B cell (primary cell): ENCODE measurements around the gene XAF1. TPM values are rescaled to one million over a fixed set of nuclear protein-coding genes. Genes with fewer than 3 reads are reported as not detected.

ENCODE experiments used
- ATAC-seq: fragments of 200-7000 bp; cut with Tn5 transposase; one replicate; pipeline ENCODE4 v1.10.0; 2021; ENCODE audit warnings: low read depth, mild to moderate bottlenecking, moderate number of reproducible peaks, moderate library complexity
- CTCF ChIA-PET: fragments of 350-600 bp; sonication (Branson Sonifier 250); formaldehyde crosslinking; loops from one replicate; lab custom pipeline; 2021; ENCODE audit warnings: antibody characterized with exemption, inconsistent platforms; lab: Charles Lee
- POLR2A ChIA-PET: fragments of 350-600 bp; sonication (Branson Sonifier 250); formaldehyde crosslinking; loops from one replicate; lab custom pipeline; 2021; ENCODE audit warnings: antibody characterized with exemption; lab: Charles Lee
- DNase-seq: peaks from one replicate; pipeline ENCODE4 v3.0.0; 2013
- H2AFZ ChIP-seq: 2 replicates; pipeline ENCODE4 v1.6.1; 2012; ENCODE audit warnings: mild to moderate bottlenecking, low read depth, low read length; ENCODE audit not compliant: insufficient read depth, poor library complexity, severe bottlenecking
- H3K27ac ChIP-seq, 2 donors: 1 replicate in 1 of 2; 2 replicates in 1 of 2; pipeline ENCODE4 v1.5.1; 2012 to 2013; ENCODE audit warnings: low read length in 2 of 2, mild to moderate bottlenecking in 2 of 2, moderate library complexity in 1 of 2
- H3K27me3 ChIP-seq, 4 experiments: fragments of 200-600 bp in 1 of 4; sonication (generic) in 1 of 4; replicated peaks in 1 of 4; 1 replicate in 2 of 4; 2 replicates in 2 of 4; pipeline versions ENCODE4 v1.6.1 to v1.7.0; 2013 to 2016; ENCODE audit warnings: low read length in 3 of 4, mild to moderate bottlenecking in 2 of 4, mixed read lengths in 1 of 4, moderate library complexity in 1 of 4; ENCODE audit not compliant: insufficient read depth in 4 of 4, control insufficient read depth in 3 of 4; ENCODE audit errors: control extremely low read depth in 1 of 4
- H3K36me3 ChIP-seq, 2 experiments: replicated peaks in 1 of 2; 1 replicate in 1 of 2; 2 replicates in 1 of 2; pipeline versions ENCODE4 v1.6.1 to v1.7.1; 2013; ENCODE audit warnings: low read length in 1 of 2; ENCODE audit not compliant: insufficient read depth in 2 of 2, control insufficient read depth in 1 of 2; ENCODE audit errors: control extremely low read depth in 1 of 2, extremely low read depth in 1 of 2
- H3K4me1 ChIP-seq, 2 donors: fragments of 200-600 bp in 1 of 2; sonication (generic) in 1 of 2; 1 replicate in 1 of 2; 2 replicates in 1 of 2; pipeline versions ENCODE4 v1.5.1 to v1.6.1; 2013 to 2017; ENCODE audit warnings: low read length in 2 of 2; ENCODE audit not compliant: control insufficient read depth in 2 of 2, insufficient read depth in 2 of 2
- H3K4me2 ChIP-seq: replicated peaks from 2 replicates; pipeline ENCODE3; 2012; ENCODE audit warnings: mild to moderate bottlenecking, low read depth, low read length; ENCODE audit not compliant: poor library complexity, severe bottlenecking
- H3K4me3 ChIP-seq, 5 experiments: fragments of 200-600 bp in 1 of 5; sonication (generic) in 1 of 5; 1 replicate in 3 of 5; 2 replicates in 2 of 5; pipeline versions ENCODE4 v1.5.1 to v1.7.0; 2011 to 2016; ENCODE audit warnings: low read length in 4 of 5, mild to moderate bottlenecking in 4 of 5, low read depth in 2 of 5, control low read depth in 1 of 5, moderate library complexity in 1 of 5; ENCODE audit not compliant: insufficient read depth in 1 of 5; ENCODE audit errors: control extremely low read depth in 1 of 5, extremely low read depth in 1 of 5
- H3K79me2 ChIP-seq: fragments of 200-600 bp; sonication (generic); one replicate; pipeline ENCODE4 v1.6.0; 2016; ENCODE audit warnings: low read length; ENCODE audit not compliant: control insufficient read depth, insufficient read depth
- H3K9ac ChIP-seq: fragments of 200-600 bp; sonication (generic); 2 replicates; pipeline ENCODE4 v1.6.1; 2017; ENCODE audit warnings: mild to moderate bottlenecking, low read length, moderate library complexity
- H3K9me3 ChIP-seq, 3 donors: one replicate each; pipeline versions ENCODE4 v1.6.1 to v1.7.1; 2013; ENCODE audit warnings: low read length in 2 of 3; ENCODE audit not compliant: control insufficient read depth in 2 of 3, insufficient read depth in 1 of 3; ENCODE audit errors: control extremely low read depth in 1 of 3
- H4K20me1 ChIP-seq: 2 replicates; pipeline ENCODE4 v1.6.0; 2012; ENCODE audit warnings: mild to moderate bottlenecking, low read length; ENCODE audit not compliant: insufficient read depth, control insufficient read depth, poor library complexity, severe bottlenecking
- H3K27ac Mint-ChIP-seq: one replicate; pipeline ENCODE4 v1.8.0; 2021; ENCODE audit warnings: mixed read lengths
- H3K27me3 Mint-ChIP-seq: one replicate; pipeline ENCODE4 v1.8.0; 2021; ENCODE audit warnings: mixed read lengths
- H3K4me1 Mint-ChIP-seq: one replicate; pipeline ENCODE4 v1.8.0; 2021; ENCODE audit warnings: mixed read lengths
- H3K4me3 Mint-ChIP-seq: one replicate; pipeline ENCODE4 v1.8.0; 2021; ENCODE audit warnings: mixed read lengths
- H3K9me3 Mint-ChIP-seq: one replicate; pipeline ENCODE4 v1.8.0; 2022; ENCODE audit warnings: mixed read lengths; ENCODE audit not compliant: insufficient read depth
- CTCF ChIP-seq: fragments of 200-600 bp; IDR thresholded peaks from one replicate; pipeline ENCODE4 v1.8.0; 2022; ENCODE audit warnings: antibody characterized with exemption, mild to moderate bottlenecking
- EZH2 ChIP-seq: IDR thresholded peaks from 2 replicates; pipeline ENCODE4 v1.6.1; 2012; ENCODE audit warnings: borderline replicate concordance, low read depth, mild to moderate bottlenecking, moderate library complexity, low read length; ENCODE audit not compliant: insufficient read depth, poor library complexity, severe bottlenecking
- WGBS: methylation state at CpG from one replicate; pipeline ENCODE4 v1.1.5; 2013; ENCODE audit warnings: missing lambda C conversion rate; ENCODE audit not compliant: insufficient coverage; 5-methylcytosine and 5-hydroxymethylcytosine counted together
- intact Hi-C: fragments of 100-400 bp; cut with micrococcal nuclease; formaldehyde crosslinking; loops from one replicate; pipeline ENCODE4 v1.10.0; 2022
- polyA plus RNA-seq: library from polyadenylated mRNA; depleted of rRNA; stranded (reverse); fragments of >200 nt; gene quantifications from 2 replicates; pipeline ENCODE4 v1.2.3, GENCODE V29; 2012
- small RNA-seq: library from RNA; depleted of rRNA; stranded (forward); fragments of <200 nt; gene quantifications from one replicate; pipeline ENCODE3, GENCODE V24; 2012; ENCODE audit warnings: low replicate concordance, low read depth; ENCODE audit not compliant: insufficient read length
- total RNA-seq, 2 donors: library from RNA; stranded (reverse); fragments of 120-200 nt in 1 of 2; gene quantifications; 1 replicate in 1 of 2; 2 replicates in 1 of 2; pipeline versions ENCODE4 v1.2.3 to v1.2.4, GENCODE V29; 2013 to 2022

Gene XAF1
- total and polyA plus RNA-seq, 2 donors (not counting 1 experiment from before 2014, with no cell fraction given) = 44.8 to 116 TPM

GRCh38 chr17:6818938-6819337, 63.1 kb downstream of the XAF1 start:
- H2AFZ ChIP-seq = no peak overlapping the region
- peaks cover 20% of the 10 kb centered on the region for H3K27me3 Mint-ChIP-seq
- H3K27ac ChIP-seq = no peak overlapping the region
- no peaks in the 10 kb centered on the region for H3K4me1 Mint-ChIP-seq
- H3K4me3 Mint-ChIP-seq = no peak overlapping the region
- TF ChIP-seq CTCF (no peak), EZH2 (no peak)
- no peaks in the 10 kb centered on the region for H3K36me3 ChIP-seq
- H3K27me3 ChIP-seq = no peaks in the 10 kb centered on the region
- H3K9me3 ChIP-seq = no peaks in the 10 kb centered on the region
- CTCF ChIA-PET = no interaction called here
- 100% methylated on average over 2 of the region's 3 CpGs for WGBS
- ATAC-seq (no peak), DNase-seq (no peak)
- intact Hi-C loops = no loop called here
- no peak overlapping the region for H3K9ac ChIP-seq
- no peaks in the 10 kb centered on the region for H3K4me1 ChIP-seq
- no peak overlapping the region for H3K27ac Mint-ChIP-seq
- no peaks in the 10 kb centered on the region for H3K79me2 ChIP-seq
- POLR2A ChIA-PET = no interaction called here
- H3K4me2 ChIP-seq = no peak overlapping the region
- H4K20me1 ChIP-seq = no peaks in the 10 kb centered on the region
- H3K9me3 Mint-ChIP-seq = no peaks in the 10 kb centered on the region
- H3K4me3 ChIP-seq = no peak overlapping the region

GRCh38 chr17:6823011-6823442, 67.2 kb downstream of the XAF1 start:
- no peak overlapping the region for H3K27ac ChIP-seq
- Mint-ChIP-seq H3K4me1 (no peaks in the 10 kb centered on the region), H3K4me3 (no peak overlapping the region), H3K9me3 (no peaks in the 10 kb centered on the region), H3K27ac (no peak overlapping the region), H3K27me3 (peaks cover 29% of the 10 kb centered on the region)
- H3K9ac ChIP-seq = no peak overlapping the region
- H3K9me3 ChIP-seq = no peaks in the 10 kb centered on the region
- no peaks in the 10 kb centered on the region for H3K27me3 ChIP-seq
- ChIA-PET CTCF (interaction anchor here (0.6 to 1.9 kb wide), 3 partner anchors 21 to 944 kb away, joined by 3 to 7 read pairs (median 4); no protein-coding TSS in a partner anchor), POLR2A (interaction anchor here (0.7 kb wide), 1 partner anchor 1460 kb away, joined by 4 read pairs; no protein-coding TSS in a partner anchor)
- no peaks in the 10 kb centered on the region for H3K36me3 ChIP-seq
- no peak overlapping the region for H2AFZ ChIP-seq
- H3K4me1 ChIP-seq = no peaks in the 10 kb centered on the region
- no peak overlapping the region for H3K4me3 ChIP-seq
- no peak overlapping the region for H3K4me2 ChIP-seq
- no peak for DNase-seq
- intact Hi-C loops = no loop called here
- TF ChIP-seq CTCF = no peak
- no peak for TF ChIP-seq EZH2
- H3K79me2 ChIP-seq = no peaks in the 10 kb centered on the region
- ATAC-seq = no peak
- no peaks in the 10 kb centered on the region for H4K20me1 ChIP-seq

Small RNA genes lying within 50 kb of the gene (small RNA-seq; reads per million reads assigned to genes)
- gene AC004706.2 = not detected

Other genes starting within 250 kb of the XAF1 start
- gene PITPNM3, start 199.5 kb upstream of the XAF1 start, total RNA-seq = 0.49 and 0.51 TPM in 2 replicates
- 0.25 and 0.31 TPM in 2 replicates for gene PITPNM3, start 199.5 kb upstream of the XAF1 start, polyA plus RNA-seq
- gene KIAA0753, start 115.3 kb upstream of the XAF1 start, total RNA-seq = 28.7 and 29.1 TPM in 2 replicates
- 5.9 and 6.3 TPM in 2 replicates for gene KIAA0753, start 115.3 kb upstream of the XAF1 start, polyA plus RNA-seq
- gene TXNDC17, start 115.0 kb upstream of the XAF1 start, total RNA-seq = 18.2 and 19.5 TPM in 2 replicates
- 15.4 and 33.7 TPM in 2 replicates for gene TXNDC17, start 115.0 kb upstream of the XAF1 start, polyA plus RNA-seq
- 24.7 and 25.5 TPM in 2 replicates for gene MED31, start 104.4 kb upstream of the XAF1 start, total RNA-seq
- 9.2 and 11.3 TPM in 2 replicates for gene MED31, start 104.4 kb upstream of the XAF1 start, polyA plus RNA-seq
- gene C17orf100, start 104.3 kb upstream of the XAF1 start, total RNA-seq = 7.7 and 11.6 TPM in 2 replicates
- 1.4 and 3.7 TPM in 2 replicates for gene C17orf100, start 104.3 kb upstream of the XAF1 start, polyA plus RNA-seq
- not detected in 2 replicates for gene SLC13A5, start 42.7 kb upstream of the XAF1 start, total RNA-seq
- gene SLC13A5, start 42.7 kb upstream of the XAF1 start, polyA plus RNA-seq = not detected in 2 replicates
- gene FBXO39, start 20.2 kb downstream of the XAF1 start, total RNA-seq = 0.70 TPM in 1 of 2 replicates, not detected in the other
- 0.12 and 0.13 TPM in 2 replicates for gene FBXO39, start 20.2 kb downstream of the XAF1 start, polyA plus RNA-seq
- not detected in 2 replicates for gene TEKT1, start 75.7 kb downstream of the XAF1 start, total RNA-seq
- not detected in 2 replicates for gene TEKT1, start 75.7 kb downstream of the XAF1 start, polyA plus RNA-seq
- not detected in 2 replicates for gene ALOX12, start 240.0 kb downstream of the XAF1 start, total RNA-seq
- 0.07 and 0.14 TPM in 2 replicates for gene ALOX12, start 240.0 kb downstream of the XAF1 start, polyA plus RNA-seq